Keratinocyte (primary cell): ENCODE measurements around the gene SULT4A1.

Experiments
- CTCF ChIP-seq, 3 experiments: IDR thresholded peaks in 1 of 3; conservative IDR thresholded peaks in 1 of 3; optimal IDR thresholded peaks in 1 of 3; 2 replicates in 2 of 3; 3 replicates in 1 of 3; pipeline versions ENCODE3 to v1.5.1; 2011; ENCODE audit warnings: low read length in 3 of 3, mild to moderate bottlenecking in 3 of 3, moderate library complexity in 2 of 3, control low read depth in 1 of 3, inconsistent platforms in 1 of 3; ENCODE audit not compliant: insufficient read depth in 2 of 3; ENCODE audit errors: extremely low read depth in 1 of 3
- EZH2 ChIP-seq: IDR thresholded peaks from one replicate; pipeline ENCODE4 v1.6.1; 2012; ENCODE audit warnings: inconsistent platforms, mild to moderate bottlenecking, low read length, moderate library complexity

DNA sequence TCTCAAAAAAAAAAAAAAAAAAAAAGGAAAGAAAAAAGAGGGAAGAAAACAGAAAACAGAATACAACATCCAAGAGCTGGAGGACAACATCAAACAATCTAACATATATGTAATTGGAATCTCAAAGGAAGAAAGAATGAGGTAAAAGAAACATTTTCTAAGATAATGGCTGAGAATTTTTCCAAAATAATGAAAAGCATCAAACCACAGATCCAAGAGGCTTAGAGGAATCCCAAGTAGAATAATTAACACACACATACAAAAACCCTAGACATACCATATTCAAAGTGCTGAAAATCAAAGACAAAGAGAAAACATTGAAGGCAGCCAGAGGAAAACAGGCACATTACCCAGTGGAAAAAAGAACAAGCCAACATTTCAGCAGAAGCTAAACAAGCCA lies 4.9 kb downstream of the SULT4A1 start:
- TF ChIP-seq CTCF (optimal IDR thresholded peaks at IDR 0.05 in 1 of 3, IDR thresholded peaks at IDR 0.05 in 1 of 3, conservative IDR thresholded peaks at IDR 0.05 in 1 of 3; ENCODE audit: extremely low read depth in 1 of 3, insufficient read depth in 2 of 3, low read length in 3 of 3) (no peak), EZH2 (no peak)
